NCI-H1694 treated with DMSO at 0.1 percent for 48 hours (cell line): ENCODE results near the gene PLEKHH1.
"Not testable (repeated sequence)": the region's sequence is repeated elsewhere in the genome, so short reads cannot be mapped to it uniquely, and the experiment has no call there.

ENCODE experiments used
- DNase-seq: peaks from one replicate; lab custom pipeline; 2025; lab: John Stamatoyannopoulos, UW

The PLEKHH1 gene

DNA sequence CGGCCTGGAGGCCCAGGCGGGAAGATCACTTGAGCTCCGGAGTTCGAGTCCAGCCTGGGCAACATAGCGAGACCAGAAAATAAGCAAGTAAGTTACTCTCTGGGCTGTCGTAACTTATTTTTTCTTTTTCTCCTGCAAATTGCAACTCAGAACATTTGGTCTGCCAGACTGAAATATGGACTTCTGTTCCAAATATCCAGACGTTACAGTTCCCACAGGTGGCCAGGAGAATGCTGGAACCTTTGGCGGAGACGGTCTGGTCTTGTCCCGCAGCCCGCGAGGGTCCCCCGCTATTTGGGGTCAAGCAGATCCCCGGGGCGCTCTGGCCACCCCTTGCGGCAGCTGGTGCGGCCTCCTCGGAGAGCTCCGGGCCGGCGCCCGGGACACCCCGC, 488 bp upstream of the PLEKHH1 start:
- no peak for DNase-seq

DNA sequence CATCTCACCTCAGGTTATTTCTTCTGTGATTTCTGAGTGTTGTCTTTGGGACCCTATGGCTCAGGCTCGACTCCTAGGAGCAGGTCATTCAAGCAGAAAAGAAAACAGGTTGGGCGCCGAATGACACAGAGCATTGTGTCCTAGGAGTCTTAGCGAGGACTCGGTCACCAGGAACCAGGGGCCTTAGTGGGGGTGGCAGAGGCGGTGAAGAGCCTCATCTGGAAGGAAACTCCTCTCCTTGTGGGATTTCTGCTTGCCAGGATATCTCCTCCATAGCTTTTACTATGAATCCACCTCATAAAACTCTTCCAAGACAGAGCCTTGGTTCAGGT, 630 bp downstream of the PLEKHH1 start:
- no peak for DNase-seq

- no peak for DNase-seq
Measured at GRCh38 chr14:67536087-67536486, 3.0 kb downstream of the PLEKHH1 start.

DNA sequence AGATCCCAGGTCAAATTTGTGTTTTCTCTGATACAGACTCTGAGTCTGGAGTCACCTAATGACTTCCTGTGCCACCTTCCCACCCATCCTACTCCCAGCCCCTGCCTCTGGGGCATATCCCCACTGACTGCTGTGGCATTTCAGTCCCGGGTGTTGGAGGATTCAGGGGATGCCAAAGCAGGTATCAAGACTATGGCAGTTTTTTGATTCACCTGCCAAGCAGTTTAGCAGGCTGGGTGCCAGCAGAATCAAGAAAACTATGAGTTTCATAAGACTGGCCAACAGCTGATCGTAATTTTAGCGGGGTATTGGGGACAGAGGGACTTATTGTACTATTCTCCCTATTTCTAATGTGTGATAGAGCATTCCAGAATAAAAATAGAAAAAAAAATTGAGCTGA, 4.6 kb downstream of the PLEKHH1 start:
- DNase-seq, result no peak

DNA sequence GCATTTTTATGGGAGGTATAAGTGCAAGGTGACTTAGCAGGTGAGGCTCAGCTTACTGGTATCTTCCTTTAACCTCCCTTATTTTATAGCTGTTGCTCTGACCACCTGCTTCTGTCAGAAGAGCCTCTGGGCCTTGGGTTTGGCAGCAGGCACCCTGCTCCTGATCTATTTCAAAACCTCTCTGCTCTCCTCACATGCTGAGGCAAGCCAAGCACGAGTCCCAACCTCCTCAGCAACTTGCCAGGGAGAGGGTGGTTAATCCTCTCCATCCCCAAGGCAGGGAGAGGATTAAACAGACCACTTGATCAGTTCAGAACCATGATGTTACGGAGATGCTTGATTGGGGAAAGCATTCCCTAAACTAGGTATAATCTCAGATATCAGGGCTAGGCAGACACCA, 5.4 kb downstream of the PLEKHH1 start:
- DNase-seq, result no peak

DNA sequence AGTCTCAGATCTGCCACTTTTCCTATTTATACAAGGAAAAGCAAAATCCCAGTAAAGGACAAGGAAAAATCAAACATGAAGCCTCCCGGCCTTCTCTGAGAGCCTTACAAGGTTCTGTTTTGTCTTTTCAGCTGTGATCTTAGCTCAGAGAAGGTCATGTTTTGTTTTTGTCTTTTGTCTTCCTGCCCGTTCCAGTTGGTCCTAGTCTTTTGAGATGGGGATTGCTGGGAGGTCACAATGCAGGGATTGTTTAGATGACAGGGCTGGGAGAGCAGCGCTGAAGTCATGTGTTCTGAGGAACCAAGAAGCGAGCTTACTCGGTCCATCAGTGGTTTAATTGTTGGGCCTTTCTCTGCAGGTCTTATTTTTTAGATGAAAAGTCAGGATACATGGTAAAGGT, 6.0 kb downstream of the PLEKHH1 start:
- no peak for DNase-seq

DNA sequence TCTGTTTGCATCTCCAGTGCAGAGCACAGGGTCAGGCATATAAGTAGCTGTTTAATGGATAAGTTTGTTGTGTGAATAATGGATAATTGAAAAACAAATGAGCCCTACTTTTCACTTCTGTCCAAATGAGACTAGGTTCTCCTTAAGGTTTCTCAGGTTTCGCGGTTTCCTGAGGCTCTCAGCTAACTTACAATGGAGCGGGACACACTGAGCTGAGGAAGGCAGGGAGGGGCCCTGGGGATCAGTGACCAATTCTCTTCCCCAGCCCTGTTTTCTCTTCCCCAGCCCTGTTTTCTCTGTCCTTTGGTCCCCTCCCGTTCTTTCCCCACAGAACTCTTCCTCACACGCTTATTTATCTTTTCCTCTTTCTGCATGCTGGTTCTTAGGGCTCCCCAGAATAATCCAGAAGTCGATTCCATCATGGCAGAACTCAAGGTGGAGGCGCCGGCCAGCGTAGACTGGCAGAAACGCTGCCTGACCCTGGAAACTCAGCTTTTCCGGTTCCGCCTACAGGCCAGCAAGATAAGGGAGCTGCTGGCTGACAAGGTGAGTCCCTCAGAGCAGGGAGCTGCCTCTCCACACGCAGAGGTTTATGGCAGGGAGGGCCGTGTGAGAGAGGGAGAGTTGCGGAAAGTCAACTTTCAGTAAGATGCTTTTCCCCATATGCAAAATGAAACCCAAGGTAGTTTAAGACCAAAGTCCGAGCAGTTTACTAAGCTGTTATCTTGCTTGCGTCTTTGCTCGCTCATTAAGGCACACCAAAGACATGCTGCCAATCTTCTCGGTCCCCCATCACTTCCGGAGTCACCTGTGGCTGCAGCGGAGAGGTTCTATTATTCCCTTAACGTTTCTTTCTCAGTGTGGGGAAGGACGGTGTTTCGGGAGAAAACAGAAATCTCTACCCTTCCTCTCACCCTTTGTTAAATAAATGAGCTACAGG, 8.6 kb downstream of the PLEKHH1 start:
- DNase-seq, result no peak

DNA sequence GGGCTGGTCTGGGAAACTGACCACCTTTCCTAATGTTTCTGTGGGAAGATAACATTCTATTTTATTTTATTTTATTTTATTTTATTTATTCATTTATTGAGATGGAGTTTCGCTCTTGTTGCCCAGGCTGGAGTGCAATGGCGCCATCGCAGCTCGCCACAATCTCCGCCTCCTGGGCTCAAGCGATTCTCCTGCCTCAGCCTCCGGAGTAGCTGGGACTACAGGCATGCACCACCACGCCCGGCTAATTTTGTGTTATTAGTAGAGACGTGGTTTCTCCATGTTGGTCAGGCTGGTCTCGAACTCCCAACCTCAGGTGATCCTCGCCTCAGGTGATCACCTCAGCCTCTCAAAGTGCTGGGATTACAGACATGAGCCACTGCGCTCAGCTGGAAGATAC, 9.5 kb downstream of the PLEKHH1 start:
- DNase-seq, result not testable (repeated sequence)

- DNase-seq, result no peak
Measured at GRCh38 chr14:67544590-67544989, 11.5 kb downstream of the PLEKHH1 start.

DNA sequence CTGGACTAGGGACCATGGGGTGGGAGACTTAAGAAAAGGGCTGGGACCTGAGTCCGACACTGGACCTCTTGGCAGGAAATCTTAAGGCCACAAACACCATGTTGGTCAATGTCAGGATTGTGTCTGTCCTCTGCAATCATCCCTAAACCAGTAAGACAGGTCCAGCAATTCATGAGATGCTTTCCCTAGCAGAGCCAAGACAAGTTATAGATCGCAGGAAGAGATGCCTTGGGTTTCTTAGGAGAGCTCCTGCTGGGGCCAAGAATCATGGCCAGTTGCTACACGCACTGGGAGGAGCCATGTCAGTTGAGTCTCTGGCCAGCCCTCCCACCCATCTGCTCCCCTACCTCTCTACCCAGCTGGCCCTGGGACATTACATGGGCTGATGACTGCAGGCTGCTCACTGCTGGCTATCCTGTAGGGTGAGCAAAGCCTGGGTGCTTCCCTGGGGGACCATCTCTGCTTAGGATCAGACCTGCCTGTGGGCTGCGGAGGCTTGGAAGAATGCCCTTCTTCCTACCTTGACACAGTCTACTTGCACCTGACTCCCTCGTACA, 14.2 kb downstream of the PLEKHH1 start:
- DNase-seq, result peak; percentile 38

DNA sequence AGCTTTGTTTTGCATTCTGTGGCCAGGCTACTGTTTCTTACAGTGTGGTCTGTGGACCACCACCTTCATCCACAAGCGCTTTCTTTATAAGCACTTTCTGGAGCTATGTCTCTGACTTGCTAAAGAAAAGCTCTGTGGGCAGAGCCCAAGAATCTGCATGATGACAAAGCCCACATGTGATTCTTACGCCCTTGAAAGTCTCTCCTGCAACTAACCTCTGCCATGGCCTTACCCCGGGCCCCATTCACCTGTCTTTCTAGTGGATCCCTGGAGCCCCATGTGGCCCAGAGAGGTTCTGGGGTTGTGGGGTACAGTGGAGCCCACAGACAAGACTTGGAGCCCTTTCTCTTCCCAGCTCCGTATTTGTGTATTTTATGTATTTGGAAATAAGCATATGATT, 16.6 kb downstream of the PLEKHH1 start:
- DNase-seq, result no peak

DNA sequence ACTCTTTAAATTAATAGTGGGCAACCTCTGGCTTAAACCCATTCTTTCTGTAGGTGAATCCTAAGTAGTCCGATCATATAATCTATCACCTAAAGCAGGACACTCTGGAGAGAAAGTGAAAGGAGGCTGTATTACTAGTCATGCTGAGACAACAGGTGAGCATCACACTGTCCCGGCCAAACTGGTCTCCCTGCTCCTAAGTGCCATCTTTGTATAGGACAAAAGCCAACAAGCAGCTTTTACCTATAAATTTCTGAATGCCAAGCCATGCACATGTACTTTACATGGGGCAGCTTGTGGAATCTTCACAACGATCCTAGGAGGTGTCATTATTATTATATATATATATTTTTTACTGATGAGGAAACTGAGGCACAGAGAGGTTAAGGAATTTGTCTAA, 18.0 kb downstream of the PLEKHH1 start:
- no peak for DNase-seq

DNA sequence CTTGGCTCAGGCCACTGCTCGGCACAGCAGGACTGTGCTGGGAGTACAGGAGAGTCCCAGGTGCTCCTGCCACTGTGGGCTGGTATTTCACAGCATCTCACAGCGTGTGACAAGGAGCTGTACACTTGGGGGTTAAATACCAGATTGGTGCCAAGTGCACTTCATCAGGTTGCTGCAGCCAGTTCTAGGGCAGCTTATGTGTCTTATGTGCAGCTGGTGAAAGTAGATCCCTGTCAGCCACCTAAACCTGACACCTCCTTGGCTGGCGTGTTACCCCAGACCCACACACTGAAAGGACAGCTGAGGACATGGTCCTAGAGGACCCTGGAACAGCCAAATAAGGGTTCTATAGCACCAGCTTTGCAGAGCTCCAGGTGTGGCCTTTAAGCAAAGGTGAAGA, 18.9 kb downstream of the PLEKHH1 start:
- no peak for DNase-seq

GRCh38 chr14:67553547-67553946, 20.5 kb downstream of the PLEKHH1 start:
- no peak for DNase-seq

GRCh38 chr14:67554341-67554740, 21.3 kb downstream of the PLEKHH1 start:
- no peak for DNase-seq

DNA sequence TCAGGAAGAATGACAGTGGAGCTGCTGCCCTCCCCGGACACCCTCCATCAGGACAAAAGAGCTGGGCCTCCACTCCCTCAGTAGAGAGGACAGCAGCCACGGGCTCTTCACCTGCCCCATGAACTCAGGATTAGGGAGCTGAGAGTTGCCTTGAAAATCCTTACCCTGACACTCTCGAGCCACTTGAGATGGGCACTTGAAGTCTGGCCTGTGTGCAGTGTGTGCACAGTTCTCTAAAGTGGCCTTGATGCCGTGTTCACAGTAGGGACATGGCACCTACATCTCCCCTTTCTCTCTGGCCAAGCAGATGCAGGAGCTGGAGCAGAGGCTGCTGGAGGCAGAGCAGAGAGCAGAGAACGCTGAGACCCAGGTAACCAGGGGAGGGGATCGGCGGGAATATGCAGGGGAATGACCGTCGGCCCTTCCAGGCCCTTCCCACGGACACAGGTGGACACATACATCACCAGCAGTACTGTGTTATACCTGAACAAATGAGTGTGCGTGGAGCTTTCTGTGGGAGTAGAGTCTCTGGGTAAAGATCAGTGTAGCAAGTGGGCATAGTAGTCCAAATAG, 22.5 kb downstream of the PLEKHH1 start:
- DNase-seq, result no peak

DNA sequence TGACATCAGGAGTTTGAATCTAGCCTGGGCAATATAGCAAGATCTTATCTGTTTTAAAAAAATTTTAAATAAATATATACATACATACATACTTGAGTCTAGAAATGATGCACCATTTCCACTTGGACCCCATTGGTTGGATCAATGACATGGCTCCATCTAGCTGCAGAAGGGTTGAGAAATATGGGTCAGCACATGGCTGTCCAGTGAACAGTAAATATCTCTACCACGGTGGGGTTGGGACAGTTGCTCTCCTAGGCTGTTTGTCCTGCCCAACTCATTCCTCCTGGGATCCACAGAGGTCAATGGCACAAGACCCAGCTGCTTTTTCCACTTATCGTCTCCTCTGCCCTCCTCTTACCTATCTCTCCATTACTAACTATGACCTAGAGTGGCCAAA, 23.6 kb downstream of the PLEKHH1 start:
- DNase-seq, result no peak

GRCh38 chr14:67557118-67557517, 24.0 kb downstream of the PLEKHH1 start:
- no peak for DNase-seq

DNA sequence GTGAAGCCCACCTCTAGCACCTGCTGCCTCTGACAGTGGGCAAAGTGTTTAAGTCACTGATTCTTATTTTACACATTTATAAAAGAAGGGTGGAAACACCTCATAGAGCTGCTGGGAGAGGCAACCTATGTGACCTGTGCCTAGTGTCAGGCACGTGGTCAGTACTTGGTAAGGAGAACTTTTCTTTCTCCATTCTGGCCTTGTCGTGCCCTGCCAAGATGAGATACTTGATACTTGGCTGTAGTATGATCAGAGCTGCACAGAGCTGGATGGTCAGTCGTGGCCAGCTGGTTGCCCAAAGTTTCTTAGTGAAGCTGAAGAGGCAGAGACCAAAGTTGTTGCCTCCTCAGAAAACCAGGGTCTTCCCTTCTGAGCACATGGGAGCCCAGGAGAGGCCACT, 24.6 kb downstream of the PLEKHH1 start:
- no peak for DNase-seq

DNA sequence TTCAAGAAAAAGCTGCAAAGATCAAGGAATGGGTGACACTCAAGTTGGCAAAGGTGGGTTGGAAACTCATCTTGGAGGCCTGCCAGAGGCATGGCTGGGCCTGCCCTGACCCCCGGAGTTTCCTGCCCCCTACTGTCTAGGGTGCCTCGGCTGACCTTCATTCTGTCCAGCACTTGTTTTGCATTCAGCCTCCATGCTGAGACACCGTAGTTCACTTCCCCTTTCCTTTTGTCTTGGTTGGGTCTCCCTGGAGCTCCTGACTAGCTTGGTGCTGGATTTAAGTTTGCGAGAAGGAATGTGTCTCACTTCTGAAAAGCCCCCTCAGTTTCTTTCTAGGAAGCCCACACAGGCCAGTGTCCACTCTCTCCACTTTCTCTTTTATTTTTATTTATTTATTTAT, 26.5 kb downstream of the PLEKHH1 start:
- no peak for DNase-seq

- no peak for DNase-seq
Measured at GRCh38 chr14:67562025-67562775, 29.1 kb downstream of the PLEKHH1 start.

DNA sequence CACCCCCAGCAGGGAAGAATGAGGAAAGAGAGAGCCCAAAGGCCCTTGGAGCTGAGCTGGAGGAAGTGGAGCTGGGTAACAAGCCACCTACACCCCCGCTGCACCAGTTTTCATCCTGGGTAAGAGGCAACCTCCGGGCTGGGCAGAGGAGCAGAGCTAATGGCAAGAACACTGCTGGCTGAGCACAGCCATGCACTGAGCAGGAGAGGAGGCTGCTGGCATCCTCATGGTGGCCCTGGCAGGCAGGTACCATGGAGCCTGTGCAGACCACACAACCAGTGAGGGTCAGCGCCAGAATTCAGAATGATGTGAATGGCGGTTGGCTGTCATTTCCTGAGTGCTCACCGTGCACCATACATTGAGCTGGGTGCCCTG, 29.7 kb downstream of the PLEKHH1 start:
- DNase-seq, result no peak

GRCh38 chr14:67564236-67564635, 31.1 kb downstream of the PLEKHH1 start:
- no peak for DNase-seq
